GM18868 (cell line): ENCODE results near the gene PLOD2.
A peak's percentile ranks its signal among the peaks of the same experiment; 100 is the strongest.

Source experiments
- ATAC-seq: cut with Tn5 transposase; IDR thresholded peaks from one replicate; pipeline ENCODE4 v1.9.1; 2021; ENCODE audit warnings: mild to moderate bottlenecking, moderate library complexity; ENCODE audit not compliant: unreplicated experiment

The PLOD2 gene

GRCh38 chr3:146166826-146167225 is 5.8 kb upstream of the PLOD2 start:
- no peak for ATAC-seq

GRCh38 chr3:146166415-146166821 is 5.4 kb upstream of the PLOD2 start:
- no peak for ATAC-seq

GRCh38 chr3:146165877-146166276 is 4.9 kb upstream of the PLOD2 start:
- no peak for ATAC-seq

- no peak for ATAC-seq
Measured at GRCh38 chr3:146164971-146165769, 4.2 kb upstream of the PLOD2 start.

GRCh38 chr3:146164506-146164905 is 3.5 kb upstream of the PLOD2 start:
- ATAC-seq = no peak

- no peak for ATAC-seq
Measured at GRCh38 chr3:146164071-146164470, 3.1 kb upstream of the PLOD2 start.

GRCh38 chr3:146163584-146163983 is 2.6 kb upstream of the PLOD2 start:
- ATAC-seq = no peak

- no peak for ATAC-seq
Measured at GRCh38 chr3:146162561-146162960, 1.6 kb upstream of the PLOD2 start.

- ATAC-seq = no peak
Measured at GRCh38 chr3:146161663-146162002, 649 bp upstream of the PLOD2 start.

- peak; percentile 19 for ATAC-seq
Measured at GRCh38 chr3:146160321-146160963, 542 bp downstream of the PLOD2 start.

- ATAC-seq = no peak
Measured at GRCh38 chr3:146159616-146160320, 1.2 kb downstream of the PLOD2 start.

GRCh38 chr3:146159037-146159436 is 1.9 kb downstream of the PLOD2 start:
- ATAC-seq = no peak

- no peak for ATAC-seq
Measured at GRCh38 chr3:146157325-146158060, 3.5 kb downstream of the PLOD2 start.

GRCh38 chr3:146156666-146157314 is 4.2 kb downstream of the PLOD2 start:
- no peak for ATAC-seq

- no peak for ATAC-seq
Measured at GRCh38 chr3:146156095-146156494, 4.9 kb downstream of the PLOD2 start.

- ATAC-seq = no peak
Measured at GRCh38 chr3:146154995-146155394, 6.0 kb downstream of the PLOD2 start.

GRCh38 chr3:146154316-146154715 is 6.7 kb downstream of the PLOD2 start:
- ATAC-seq = no peak

GRCh38 chr3:146153429-146153828 is 7.6 kb downstream of the PLOD2 start:
- no peak for ATAC-seq

GRCh38 chr3:146152834-146153233 is 8.2 kb downstream of the PLOD2 start:
- no peak for ATAC-seq

GRCh38 chr3:146148468-146148931 is 12.5 kb downstream of the PLOD2 start:
- ATAC-seq = no peak

GRCh38 chr3:146145642-146146041 is 15.3 kb downstream of the PLOD2 start:
- no peak for ATAC-seq
